Adrenal gland (tissue), 12 donors: Measurements from ENCODE around the gene PCDHGB4. TPM values are rescaled to one million over a fixed set of nuclear protein-coding genes. Genes with fewer than 3 reads are reported as not detected.
A peak's percentile ranks its signal among the peaks of the same experiment; 100 is the strongest.

Experiments
- DNase-seq, 7 donors: peaks; one replicate each; pipeline ENCODE4 v3.0.0-alpha.2; 2019 to 2020
- H3K27ac ChIP-seq, 5 donors: fragments of 200-600 bp; sonication (generic) in 4 of 5; 1 replicate in 3 of 5; 2 replicates in 2 of 5; pipeline versions ENCODE4 v1.5.1 to v1.8.0; 2016 to 2020; ENCODE audit warnings: mild to moderate bottlenecking in 1 of 5
- H3K27me3 ChIP-seq: fragments of 200-600 bp; 2 replicates; pipeline ENCODE4 v1.8.0; 2021
- H3K36me3 ChIP-seq, 2 donors: fragments of 200-600 bp; replicated peaks in 1 of 2; 1 replicate in 1 of 2; 2 replicates in 1 of 2; pipeline versions ENCODE4 v1.5.1 to v1.8.0; 2018 to 2022
- H3K4me1 ChIP-seq, 2 donors: fragments of 200-600 bp; replicated peaks in 1 of 2; 1 replicate in 1 of 2; 2 replicates in 1 of 2; pipeline versions ENCODE4 v1.5.1 to v1.8.0; 2018 to 2021
- H3K4me3 ChIP-seq, 4 donors: fragments of 200-600 bp; sonication (generic) in 3 of 4; one replicate each; pipeline ENCODE4 v1.5.1; 2016 to 2018
- H3K9me3 ChIP-seq, 3 donors: fragments of 200-600 bp; sonication (generic) in 1 of 3; replicated peaks in 1 of 3; 1 replicate in 2 of 3; 2 replicates in 1 of 3; pipeline versions ENCODE4 v1.5.1 to v1.8.0; 2016 to 2021
- CTCF ChIP-seq, 6 experiments: fragments of 450-650 bp in 4 of 6; fragments of 200-600 bp in 2 of 6; sonication (generic) in 1 of 6; IDR thresholded peaks; 1 replicate in 5 of 6; 2 replicates in 1 of 6; pipeline versions ENCODE4 v1.5.1 to v1.8.0; 2016 to 2021; ENCODE audit warnings: antibody characterized with exemption in 6 of 6, mild to moderate bottlenecking in 2 of 6, moderate library complexity in 1 of 6
- POLR2A ChIP-seq, 2 donors: fragments of 450-650 bp; IDR thresholded peaks; one replicate each; pipeline ENCODE4 v1.6.1; 2017; ENCODE audit warnings: antibody characterized with exemption in 2 of 2, mild to moderate bottlenecking in 2 of 2, moderate library complexity in 1 of 2
- WGBS, 4 donors: extraction: QIAGEN DNeasy Blood & Tissue Kit in 2 of 4; methylation state at CpG; one replicate each; pipeline versions ENCODE4 v1.1.5 to v1.1.7; 2013 to 2017; 5-methylcytosine and 5-hydroxymethylcytosine counted together
- intact Hi-C, 2 donors: fragments of 100-400 bp; cut with DNase I; formaldehyde crosslinking; loops; one replicate each; pipeline versions ENCODE4 v1.14.1 to v1.15.0; 2022 to 2023
- polyA plus RNA-seq, 3 donors: library from polyadenylated mRNA; stranded (reverse); fragments of 200-250 nt in 2 of 3; fragments of 350-450 nt in 1 of 3; fragmentation: Illumina TruSeq in 1 of 3; extraction: RNeasy Lipid Tissue Mini Kit (QIAGEN cat#74804) in 1 of 3; gene quantifications; one replicate each; pipeline ENCODE4 v1.2.3, GENCODE V29; 2013 to 2014
- total RNA-seq, 9 donors: library from RNA; depleted of rRNA in 4 of 9; stranded (reverse); fragments of >200 nt in 4 of 9; fragments of 120-200 nt in 1 of 9; fragmentation: NEBNext Ultra II Directional in 1 of 9; extraction: Animal tissue kit (Norgen Biotek cat#: 25700) in 1 of 9; gene quantifications; one replicate each; pipeline versions ENCODE4 v1.1.0 to v1.2.4, GENCODE V29; 2013 to 2023
- donor health status: healthy with polysubstance abuse.
- donor health status: Bipolar disorder and iron deficiency.
- donor health status: DM: yes; HTN: yes; CAD: no.
- donor health status: DM: no; HTN: no; CAD: no.
- donor health status: DM: no; HTN: no; CAD: no.
- donor health status: DM: yes; HTN: yes; CAD: no.

Gene PCDHGB4
- total and polyA plus RNA-seq, 12 donors: 0.27 to 9.1 (median 4.5) TPM

DNA sequence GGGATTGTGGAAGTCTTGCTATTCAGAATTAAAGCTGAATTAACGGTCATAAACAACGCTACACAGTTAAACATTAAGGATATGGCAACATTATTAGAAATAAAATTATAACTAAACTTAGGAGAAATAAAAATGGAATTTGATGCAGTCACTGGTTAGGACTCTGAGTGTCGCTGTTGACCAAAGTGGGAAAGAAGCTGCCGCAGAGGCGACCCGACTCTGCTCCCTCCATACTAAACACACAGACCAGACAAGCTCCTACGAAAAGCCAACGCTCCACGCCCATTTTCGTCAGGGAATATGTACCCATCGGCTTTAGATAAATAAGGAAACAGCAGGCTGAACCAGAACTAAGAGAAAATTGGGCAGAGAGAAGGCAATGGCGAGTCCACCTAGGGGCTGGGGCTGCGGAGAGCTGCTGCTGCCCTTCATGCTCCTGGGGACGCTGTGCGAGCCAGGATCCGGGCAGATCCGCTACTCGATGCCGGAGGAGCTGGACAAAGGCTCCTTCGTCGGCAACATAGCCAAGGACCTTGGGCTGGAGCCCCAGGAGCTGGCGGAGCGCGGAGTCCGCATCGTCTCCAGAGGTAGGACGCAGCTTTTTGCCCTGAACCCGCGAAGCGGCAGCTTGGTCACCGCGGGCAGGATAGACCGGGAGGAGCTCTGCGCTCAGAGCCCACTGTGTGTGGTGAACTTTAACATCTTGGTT is 23.4 kb upstream of the PCDHGB4 start, which contains the start of gene PCDHGA5:
Gene PCDHGA5 (plus strand): TSS at position 211 of the 709 bp plus-strand sequence. CDS start 169 bp downstream, at position 380.
- WGBS, 4 donors: 11 to 24% (median 18%) methylated on average over 29 to 34 of the region's 34 CpGs
- H3K4me1 ChIP-seq: no peaks in the 10 kb centered on the region
- TF ChIP-seq POLR2A (IDR thresholded peaks at IDR 0.05) (no peak), CTCF (IDR thresholded peaks at IDR 0.05) (peak in 1 of 6 experiments; percentile 11)
- H3K27ac ChIP-seq: no peak within 1 kb of the TSS
- H3K4me3 ChIP-seq: peak within 1 kb of the TSS in 1 of 4 donors; percentile 15
- no peak for DNase-seq
- intact Hi-C loops: no loop called here
- H3K9me3 ChIP-seq: peaks cover 3 to 52% (median 15%) of the 10 kb centered on the region in 3 donors
- no peaks in the 10 kb centered on the region for H3K36me3 ChIP-seq
- H3K27me3 ChIP-seq: no peaks in the 10 kb centered on the region

GRCh38 chr5:141366016-141366896 is 21.2 kb upstream of the PCDHGB4 start:
- H3K4me1 ChIP-seq: no peaks in the 10 kb centered on the region
- 25 to 34% (median 29%) methylated on average over 15 to 46 of the region's 46 CpGs for WGBS, 4 donors
- H3K9me3 ChIP-seq: peaks cover 4 to 50% (median 15%) of the 10 kb centered on the region in 3 donors
- no peak for TF ChIP-seq POLR2A (IDR thresholded peaks at IDR 0.05)
- TF ChIP-seq CTCF (IDR thresholded peaks at IDR 0.05): no peak
- no peak overlapping the region for H3K27ac ChIP-seq
- H3K27me3 ChIP-seq: no peaks in the 10 kb centered on the region
- intact Hi-C loops: no loop called here
- H3K36me3 ChIP-seq: no peaks in the 10 kb centered on the region
- H3K4me3 ChIP-seq: no peak overlapping the region
- DNase-seq: no peak

DNA sequence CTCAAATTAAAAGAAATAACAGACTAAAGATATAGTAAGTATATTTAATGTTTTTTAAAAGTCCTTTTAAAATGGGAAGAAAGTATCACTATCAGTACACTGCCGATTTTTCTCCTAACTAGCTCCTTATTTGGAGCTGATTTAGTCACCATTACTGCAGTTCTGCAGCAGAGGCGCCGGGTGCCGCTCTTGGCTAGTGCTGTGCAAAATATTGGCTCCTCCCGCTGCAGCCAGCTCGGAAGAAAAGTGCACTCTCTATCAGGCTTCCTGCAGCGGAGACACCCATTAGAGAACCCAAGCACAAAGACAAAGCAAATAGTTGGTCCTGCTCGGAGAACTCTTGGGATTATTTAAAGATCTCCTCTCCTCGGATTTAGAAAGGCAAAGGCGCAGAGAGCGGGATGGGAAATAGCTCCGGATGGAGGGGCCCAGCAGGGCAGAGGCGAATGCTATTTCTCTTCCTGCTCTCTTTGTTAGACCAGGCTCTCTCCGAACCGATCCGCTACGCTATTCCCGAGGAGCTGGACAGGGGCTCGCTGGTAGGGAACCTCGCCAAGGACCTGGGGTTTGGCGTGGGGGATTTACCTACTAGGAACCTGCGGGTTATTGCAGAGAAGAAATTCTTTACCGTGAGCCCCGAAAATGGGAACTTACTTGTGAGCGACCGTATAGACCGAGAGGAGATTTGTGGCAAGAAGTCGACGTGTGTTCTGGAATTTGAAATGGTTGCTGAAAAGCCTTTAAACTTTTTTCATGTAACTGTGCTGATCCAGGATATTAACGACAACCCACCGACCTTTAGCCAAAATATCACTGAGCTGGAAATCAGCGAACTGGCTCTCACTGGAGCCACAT is 17.3 kb upstream of the PCDHGB4 start, which contains the start of gene PCDHGB3:
Gene PCDHGB3 (plus strand): TSS at position 249 of the 855 bp plus-strand sequence. CDS start 153 bp downstream, at position 402.
- H3K27me3 ChIP-seq: no peaks in the 10 kb centered on the region
- H3K9me3 ChIP-seq: peaks cover 4 to 51% (median 4%) of the 10 kb centered on the region in 3 donors
- 13 to 25% (median 18%) methylated on average over 29 to 32 of the region's 32 CpGs for WGBS, 4 donors
- H3K4me3 ChIP-seq: peak within 1 kb of the TSS in 1 of 4 donors; percentile 34
- TF ChIP-seq POLR2A (IDR thresholded peaks at IDR 0.05) (no peak), CTCF (IDR thresholded peaks at IDR 0.05) (peak in 3 of 6 experiments; percentile 25 to 31 (median 25))
- peak in 2 of 7 donors; percentile 23 to 29 for DNase-seq
- intact Hi-C loops: no loop called here
- H3K4me1 ChIP-seq: no peaks in the 10 kb centered on the region
- H3K27ac ChIP-seq: no peak within 1 kb of the TSS
- no peaks in the 10 kb centered on the region for H3K36me3 ChIP-seq
